PC-3 (cell line): Measurements from ENCODE around the gene HMOX2. TPM values are rescaled to one million over a fixed set of nuclear protein-coding genes. Genes with fewer than 3 reads are reported as not detected.

ENCODE experiments used
- ATAC-seq: fragments of 200-7000 bp; cut with Tn5 transposase; 2 replicates; pipeline ENCODE4 v1.9.1; 2020; ENCODE audit warnings: mild to moderate bottlenecking, moderate library complexity
- BruUV-seq: library from RNA; stranded (reverse); fragments of 400-500 nt; replicated peaks from 2 replicates; lab custom pipeline; 2021; lab: Mats Ljungman, UMichigan
- CTCF ChIA-PET: fragments of 300-600 bp; sonication (Branson Sonifier 250); formaldehyde crosslinking; loops from one replicate; lab custom pipeline; 2022; ENCODE audit warnings: antibody characterized with exemption; lab: Charles Lee
- POLR2A ChIA-PET: fragments of 300-600 bp; sonication (Branson Sonifier 250); formaldehyde crosslinking; loops from one replicate; lab custom pipeline; 2022; ENCODE audit warnings: antibody characterized with exemption; ENCODE audit not compliant: unreplicated experiment; lab: Charles Lee
- DNase-seq: peaks from one replicate; pipeline ENCODE4 v3.0.0-alpha.2; 2015
- H2AFZ ChIP-seq: fragments of 300-600 bp; sonication (generic); 2 replicates; pipeline ENCODE4 v1.6.0; 2016; ENCODE audit warnings: antibody characterized with exemption, low read length
- H3F3A ChIP-seq: fragments of 300-600 bp; sonication (generic); one replicate; pipeline ENCODE4 v1.6.0; 2017; ENCODE audit warnings: antibody characterized with exemption, low read length, control low read depth, mild to moderate bottlenecking; ENCODE audit not compliant: unreplicated experiment
- H3K27ac ChIP-seq: fragments of 300-600 bp; sonication (generic); 2 replicates; pipeline ENCODE4 v1.5.1; 2016; ENCODE audit warnings: mild to moderate bottlenecking, low read length
- H3K27me3 ChIP-seq: fragments of 300-600 bp; sonication (generic); 2 replicates; pipeline ENCODE4 v1.6.1; 2016; ENCODE audit warnings: low read length, mixed read lengths
- H3K36me3 ChIP-seq: fragments of 300-600 bp; sonication (generic); 2 replicates; pipeline ENCODE4 v1.6.1; 2016; ENCODE audit warnings: low read depth, mixed run types, low read length, mixed read lengths
- H3K4me1 ChIP-seq: fragments of 300-600 bp; sonication (generic); 2 replicates; pipeline ENCODE4 v1.5.1; 2016; ENCODE audit warnings: low read length; ENCODE audit not compliant: insufficient read depth
- H3K4me2 ChIP-seq: fragments of 300-600 bp; sonication (generic); 2 replicates; pipeline ENCODE4 v1.6.0; 2016; ENCODE audit warnings: low read length
- H3K4me3 ChIP-seq: fragments of 300-600 bp; sonication (generic); 2 replicates; pipeline ENCODE4 v1.5.1; 2016; ENCODE audit warnings: mild to moderate bottlenecking, low read length, mixed read lengths
- H3K79me2 ChIP-seq: fragments of 300-600 bp; sonication (generic); 2 replicates; pipeline ENCODE4 v1.6.1; 2017; ENCODE audit warnings: low read length, mixed read lengths
- H3K9ac ChIP-seq: fragments of 300-600 bp; sonication (generic); 2 replicates; pipeline ENCODE4 v1.6.0; 2016; ENCODE audit warnings: mild to moderate bottlenecking, low read length
- H3K9me2 ChIP-seq: fragments of 300-600 bp; sonication (generic); replicated peaks from 2 replicates; pipeline ENCODE4 v1.6.1; 2016; ENCODE audit warnings: mixed run types, low read length, mixed read lengths
- H3K9me3 ChIP-seq: fragments of 300-600 bp; sonication (generic); 2 replicates; pipeline ENCODE4 v1.6.1; 2016; ENCODE audit warnings: low read length, mixed read lengths
- H4K20me1 ChIP-seq: fragments of 300-600 bp; sonication (generic); 2 replicates; pipeline ENCODE4 v1.6.1; 2016; ENCODE audit warnings: low read length, mixed read lengths
- CTCF ChIP-seq: fragments of 300-600 bp; sonication (generic); conservative IDR thresholded peaks from 2 replicates; pipeline ENCODE4 v1.5.1; 2017; ENCODE audit warnings: antibody characterized with exemption, low read depth, mild to moderate bottlenecking, low read length
- EZH2 ChIP-seq: fragments of 300-600 bp; sonication (generic); IDR thresholded peaks from one replicate; pipeline ENCODE4 v1.6.1; 2017; ENCODE audit warnings: antibody characterized with exemption, mild to moderate bottlenecking, low read length; ENCODE audit not compliant: unreplicated experiment
- EZH2phosphoT487 ChIP-seq: fragments of 300-600 bp; sonication (generic); IDR thresholded peaks from 2 replicates; pipeline ENCODE4 v1.6.1; 2018; ENCODE audit warnings: mild to moderate bottlenecking, antibody characterized with exemption, low read length, borderline replicate concordance
- intact Hi-C: fragments of 100-400 bp; cut with micrococcal nuclease; formaldehyde crosslinking; loops from 2 replicates; pipeline ENCODE4 v1.9.0; 2023
- total RNA-seq: library from RNA; depleted of rRNA; stranded (reverse); fragments of >200 nt; gene quantifications from 2 replicates; pipeline ENCODE4 v1.2.3, GENCODE V29; 2014; rRNA removed

HMOX2 gene
- total RNA-seq, 1 experiment from 2014 or later: 86.9 TPM

GRCh38 chr16:4556580-4556979 lies 80.4 kb downstream of the HMOX2 start:
- Histone ChIP-seq H3K9me3 (no peaks in the 10 kb centered on the region), H3K79me2 (no peaks in the 10 kb centered on the region), H3K36me3 (no peaks in the 10 kb centered on the region), H3F3A (no peaks in the 10 kb centered on the region), H3K4me1 (no peaks in the 10 kb centered on the region), H4K20me1 (no peaks in the 10 kb centered on the region), H3K9me2 (no peaks in the 10 kb centered on the region), H3K9ac (no peak overlapping the region), H3K4me2 (no peak overlapping the region), H2AFZ (no peak overlapping the region), H3K27ac (no peak overlapping the region), H3K27me3 (no peaks in the 10 kb centered on the region), H3K4me3 (no peak overlapping the region)
- TF ChIP-seq EZH2: no peak
- TF ChIP-seq EZH2phosphoT487: no peak
- TF ChIP-seq CTCF: no peak
- CTCF ChIA-PET: interaction anchor here (0.6 kb wide), 1 partner anchor 9 kb away, joined by 3 read pairs; no protein-coding TSS in a partner anchor
- POLR2A ChIA-PET: no interaction called here
- intact Hi-C loops: no loop called here
- BruUV-seq: no TSS peak
- DNase-seq: no peak
- ATAC-seq: no peak

- Histone ChIP-seq H3K9me3 (no peaks in the 10 kb centered on the region), H3K36me3 (no peaks in the 10 kb centered on the region), H3K79me2 (no peaks in the 10 kb centered on the region), H3K4me3 (no peak overlapping the region), H3K27ac (no peak overlapping the region), H3K4me1 (no peaks in the 10 kb centered on the region), H3K27me3 (no peaks in the 10 kb centered on the region), H3K4me2 (no peak overlapping the region), H3K9me2 (no peaks in the 10 kb centered on the region), H2AFZ (no peak overlapping the region), H3F3A (no peaks in the 10 kb centered on the region), H3K9ac (no peak overlapping the region), H4K20me1 (no peaks in the 10 kb centered on the region)
- no peak for ATAC-seq
- no peak for DNase-seq
- intact Hi-C loops: no loop called here
- ChIA-PET POLR2A (no interaction called here), CTCF (no interaction called here)
- BruUV-seq: no TSS peak
- TF ChIP-seq EZH2: no peak
- no peak for TF ChIP-seq EZH2phosphoT487
- no peak for TF ChIP-seq CTCF
These were observed 81.8 kb downstream of the HMOX2 start for GRCh38 chr16:4557973-4558372.

Other genes with a start within 250 kb of the HMOX2 start
- not detected in 2 replicates for gene SRL, start 234.3 kb upstream of the HMOX2 start, total RNA-seq
- 35.7 and 38.1 TPM in 2 replicates for gene TFAP4, start 203.4 kb upstream of the HMOX2 start, total RNA-seq
- gene GLIS2, start 160.3 kb upstream of the HMOX2 start, total RNA-seq: 2.1 and 5.9 TPM in 2 replicates
- gene PAM16, start 125.1 kb upstream of the HMOX2 start, total RNA-seq: 91.2 and 95.5 TPM in 2 replicates
- 12.2 and 13.6 TPM in 2 replicates for gene VASN, start 104.5 kb upstream of the HMOX2 start, total RNA-seq
- gene CORO7, start 59.8 kb upstream of the HMOX2 start, total RNA-seq: 14.1 and 14.3 TPM in 2 replicates
- 123 and 158 TPM in 2 replicates for gene DNAJA3, start 50.5 kb upstream of the HMOX2 start, total RNA-seq
- 92.6 and 119 TPM in 2 replicates for gene NMRAL1, start 1.8 kb upstream of the HMOX2 start, total RNA-seq
- gene CDIP1, start 62.4 kb downstream of the HMOX2 start, total RNA-seq: 7.1 and 8.7 TPM in 2 replicates
- gene C16orf96, start 79.9 kb downstream of the HMOX2 start, total RNA-seq: not detected in 2 replicates
- 24.6 and 28.2 TPM in 2 replicates for gene UBALD1, start 138.5 kb downstream of the HMOX2 start, total RNA-seq
- gene MGRN1, start 148.4 kb downstream of the HMOX2 start, total RNA-seq: 22.7 and 38.2 TPM in 2 replicates
- 49.9 and 64.3 TPM in 2 replicates for gene NUDT16L1, start 217.2 kb downstream of the HMOX2 start, total RNA-seq